Panc1 (cell line): ENCODE results near the gene PCCA. TPM values are rescaled to one million over a fixed set of nuclear protein-coding genes. Genes with fewer than 3 reads are reported as not detected.
A peak's percentile ranks its signal among the peaks of the same experiment; 100 is the strongest.

Experiments
- ATAC-seq: fragments of 200-7000 bp; cut with Tn5 transposase; 2 replicates; pipeline ENCODE4 v1.9.1; 2020; ENCODE audit warnings: mild to moderate bottlenecking, moderate library complexity
- BruUV-seq: library from RNA; stranded (reverse); fragments of 400-500 nt; replicated peaks from 2 replicates; lab custom pipeline; 2021; lab: Mats Ljungman, UMichigan
- CTCF ChIA-PET: fragments of 300-600 bp; sonication (Branson Sonifier 250); formaldehyde crosslinking; loops from one replicate; lab custom pipeline; 2022; ENCODE audit warnings: antibody characterized with exemption; lab: Charles Lee
- POLR2A ChIA-PET: fragments of 300-600 bp; sonication (Branson Sonifier 250); formaldehyde crosslinking; loops from one replicate; lab custom pipeline; 2022; ENCODE audit warnings: antibody characterized with exemption; lab: Charles Lee
- DNase-seq: peaks from one replicate; pipeline ENCODE4 v3.0.0-alpha.2; 2010; ENCODE audit warnings: low read depth, low spot score
- H3K27ac ChIP-seq: 2 replicates; pipeline ENCODE4 v1.5.1; 2011; ENCODE audit warnings: mild to moderate bottlenecking, low read length, inconsistent platforms
- H3K27me3 ChIP-seq: fragments of 200-500 bp; sonication (Bioruptor generic); 2 replicates; pipeline ENCODE4 v1.6.0; 2014; ENCODE audit warnings: low read length, inconsistent platforms; ENCODE audit not compliant: control insufficient read depth, insufficient read depth
- H3K36me3 ChIP-seq: fragments of 200-500 bp; sonication (Bioruptor generic); 2 replicates; pipeline ENCODE4 v1.5.1; 2014; ENCODE audit warnings: inconsistent platforms, mild to moderate bottlenecking, low read length, moderate library complexity; ENCODE audit not compliant: control insufficient read depth, insufficient read depth
- H3K4me1 ChIP-seq: 2 replicates; pipeline ENCODE4 v1.5.1; 2011; ENCODE audit warnings: inconsistent platforms, mild to moderate bottlenecking, low read length, moderate library complexity; ENCODE audit not compliant: control insufficient read depth, insufficient read depth
- H3K4me3 ChIP-seq, 2 experiments: 2 replicates each; pipeline ENCODE4 v1.5.1; 2011 to 2012; ENCODE audit warnings: low read depth in 2 of 2, low read length in 2 of 2, mild to moderate bottlenecking in 2 of 2, inconsistent platforms in 1 of 2, moderate library complexity in 1 of 2
- H3K9me3 ChIP-seq: fragments of 200-500 bp; sonication (Bioruptor generic); 2 replicates; pipeline ENCODE4 v1.5.1; 2014; ENCODE audit warnings: low read depth, mild to moderate bottlenecking, inconsistent platforms, low read length, moderate library complexity; ENCODE audit not compliant: control insufficient read depth, insufficient read depth
- POLR2AphosphoS5 ChIP-seq: IDR thresholded peaks from 2 replicates; pipeline ENCODE4 v1.6.1; 2012; ENCODE audit warnings: mild to moderate bottlenecking, low read depth, low read length, moderate library complexity
- SIN3A ChIP-seq: IDR thresholded peaks from 2 replicates; pipeline ENCODE4 v1.6.1; 2012; ENCODE audit warnings: low read depth, mild to moderate bottlenecking, low read length, moderate library complexity, borderline replicate concordance; ENCODE audit not compliant: insufficient read depth
- TCF7L2 ChIP-seq: IDR thresholded peaks from 2 replicates; pipeline ENCODE4 v1.6.1; 2011; ENCODE audit warnings: mild to moderate bottlenecking, low read depth, low read length, inconsistent platforms
- in situ Hi-C: cut with HindIII; loops from 2 replicates; pipeline ENCODE4 v1.10.0; 2016; ENCODE audit warnings: low sequenced_read_pairs, low pct_unique_long_range_greater_than_20kb
- intact Hi-C: fragments of 100-400 bp; cut with micrococcal nuclease; formaldehyde crosslinking; loops from one replicate; pipeline ENCODE4 v1.10.0; 2022; ENCODE audit not compliant: unreplicated experiment
- total RNA-seq: library from RNA; stranded (reverse); gene quantifications from one replicate; pipeline ENCODE4 v1.2.1, GENCODE V29; 2021; ENCODE audit not compliant: unreplicated experiment
- TF ChIP-seq, protein P1 (sequence below), 2 experiments: IDR thresholded peaks; 2 replicates each; pipeline ENCODE4 v1.6.1; 2011 to 2012; ENCODE audit warnings: low read depth in 2 of 2, control low read depth in 1 of 2, low read length in 1 of 2, mild to moderate bottlenecking in 1 of 2, moderate library complexity in 1 of 2; ENCODE audit not compliant: insufficient read depth in 1 of 2
- TF ChIP-seq, protein P2 (sequence below): fragments of 450-650 bp; IDR thresholded peaks from 2 replicates; pipeline ENCODE4 v1.5.1; 2017; ENCODE audit warnings: mild to moderate bottlenecking

PCCA gene
- total RNA-seq, 1 experiment from 2014 or later, result 14.7 TPM

DNA sequence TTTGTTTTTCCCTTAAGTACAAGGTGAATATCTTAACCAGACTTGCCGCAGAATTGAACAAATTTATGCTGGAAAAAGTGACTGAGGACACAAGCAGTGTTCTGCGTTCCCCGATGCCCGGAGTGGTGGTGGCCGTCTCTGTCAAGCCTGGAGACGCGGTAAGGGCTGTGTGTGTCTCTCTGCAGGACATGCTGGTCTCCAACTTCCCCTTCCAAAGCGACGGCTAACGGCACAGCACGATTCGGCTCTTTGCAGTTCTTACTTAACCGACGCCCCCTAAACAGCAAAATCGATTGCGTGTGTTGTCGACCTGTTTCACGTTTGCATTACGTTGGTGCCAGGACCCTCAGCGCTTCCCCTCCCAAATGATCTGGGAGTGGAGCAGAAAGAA lies 426.5 kb downstream of the PCCA start:
- ATAC-seq, result no peak
- in situ Hi-C loops, result no loop called here
- POLR2A ChIA-PET, result interaction anchor here (0.7 kb wide), 1 partner anchor 145 kb away, joined by 3 read pairs; no protein-coding TSS in a partner anchor

DNA sequence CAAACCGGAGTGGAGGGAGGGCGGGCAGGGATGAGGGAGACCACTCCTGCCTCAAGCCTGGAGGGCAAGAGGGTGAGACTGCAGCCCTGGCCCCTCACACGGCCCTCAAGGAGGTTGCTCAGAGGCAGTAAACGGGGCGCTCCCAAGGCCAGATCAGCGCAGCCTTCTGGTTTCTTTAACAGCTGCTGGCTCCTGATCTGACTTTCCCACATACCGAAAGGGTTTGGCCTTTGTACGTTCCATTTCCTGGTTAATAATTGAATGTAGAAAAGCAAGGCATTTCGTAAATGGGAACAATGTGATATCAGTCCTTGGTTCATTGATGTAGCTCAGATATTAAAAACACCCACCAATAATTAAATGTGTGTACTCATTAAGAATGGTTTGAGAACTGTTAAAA lies 428.2 kb downstream of the PCCA start:
- CTCF ChIA-PET, result interaction anchor here (0.5 kb wide), 1 partner anchor 603 kb away, joined by 7 read pairs; no protein-coding TSS in a partner anchor
- H3K27ac ChIP-seq, result peak overlapping the region; percentile 17; the same call in 1 of the 2 replicates
- POLR2A ChIA-PET, result interaction anchor here (0.5 kb wide), 1 partner anchor 41 kb away, joined by 3 read pairs; no protein-coding TSS in a partner anchor
- H3K9me3 ChIP-seq, result no peaks in the 10 kb centered on the region
- H3K27me3 ChIP-seq, result no peaks in the 10 kb centered on the region
- TF ChIP-seq, protein P1, sequence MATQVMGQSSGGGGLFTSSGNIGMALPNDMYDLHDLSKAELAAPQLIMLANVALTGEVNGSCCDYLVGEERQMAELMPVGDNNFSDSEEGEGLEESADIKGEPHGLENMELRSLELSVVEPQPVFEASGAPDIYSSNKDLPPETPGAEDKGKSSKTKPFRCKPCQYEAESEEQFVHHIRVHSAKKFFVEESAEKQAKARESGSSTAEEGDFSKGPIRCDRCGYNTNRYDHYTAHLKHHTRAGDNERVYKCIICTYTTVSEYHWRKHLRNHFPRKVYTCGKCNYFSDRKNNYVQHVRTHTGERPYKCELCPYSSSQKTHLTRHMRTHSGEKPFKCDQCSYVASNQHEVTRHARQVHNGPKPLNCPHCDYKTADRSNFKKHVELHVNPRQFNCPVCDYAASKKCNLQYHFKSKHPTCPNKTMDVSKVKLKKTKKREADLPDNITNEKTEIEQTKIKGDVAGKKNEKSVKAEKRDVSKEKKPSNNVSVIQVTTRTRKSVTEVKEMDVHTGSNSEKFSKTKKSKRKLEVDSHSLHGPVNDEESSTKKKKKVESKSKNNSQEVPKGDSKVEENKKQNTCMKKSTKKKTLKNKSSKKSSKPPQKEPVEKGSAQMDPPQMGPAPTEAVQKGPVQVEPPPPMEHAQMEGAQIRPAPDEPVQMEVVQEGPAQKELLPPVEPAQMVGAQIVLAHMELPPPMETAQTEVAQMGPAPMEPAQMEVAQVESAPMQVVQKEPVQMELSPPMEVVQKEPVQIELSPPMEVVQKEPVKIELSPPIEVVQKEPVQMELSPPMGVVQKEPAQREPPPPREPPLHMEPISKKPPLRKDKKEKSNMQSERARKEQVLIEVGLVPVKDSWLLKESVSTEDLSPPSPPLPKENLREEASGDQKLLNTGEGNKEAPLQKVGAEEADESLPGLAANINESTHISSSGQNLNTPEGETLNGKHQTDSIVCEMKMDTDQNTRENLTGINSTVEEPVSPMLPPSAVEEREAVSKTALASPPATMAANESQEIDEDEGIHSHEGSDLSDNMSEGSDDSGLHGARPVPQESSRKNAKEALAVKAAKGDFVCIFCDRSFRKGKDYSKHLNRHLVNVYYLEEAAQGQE (IDR thresholded peaks at IDR 0.05; ENCODE audit: insufficient read depth in 1 of 2, low read depth in 2 of 2, low read length in 1 of 2), result no peak
- TF ChIP-seq TCF7L2 (no peak), POLR2AphosphoS5 (no peak), SIN3A (no peak)
- TF ChIP-seq, protein P2, sequence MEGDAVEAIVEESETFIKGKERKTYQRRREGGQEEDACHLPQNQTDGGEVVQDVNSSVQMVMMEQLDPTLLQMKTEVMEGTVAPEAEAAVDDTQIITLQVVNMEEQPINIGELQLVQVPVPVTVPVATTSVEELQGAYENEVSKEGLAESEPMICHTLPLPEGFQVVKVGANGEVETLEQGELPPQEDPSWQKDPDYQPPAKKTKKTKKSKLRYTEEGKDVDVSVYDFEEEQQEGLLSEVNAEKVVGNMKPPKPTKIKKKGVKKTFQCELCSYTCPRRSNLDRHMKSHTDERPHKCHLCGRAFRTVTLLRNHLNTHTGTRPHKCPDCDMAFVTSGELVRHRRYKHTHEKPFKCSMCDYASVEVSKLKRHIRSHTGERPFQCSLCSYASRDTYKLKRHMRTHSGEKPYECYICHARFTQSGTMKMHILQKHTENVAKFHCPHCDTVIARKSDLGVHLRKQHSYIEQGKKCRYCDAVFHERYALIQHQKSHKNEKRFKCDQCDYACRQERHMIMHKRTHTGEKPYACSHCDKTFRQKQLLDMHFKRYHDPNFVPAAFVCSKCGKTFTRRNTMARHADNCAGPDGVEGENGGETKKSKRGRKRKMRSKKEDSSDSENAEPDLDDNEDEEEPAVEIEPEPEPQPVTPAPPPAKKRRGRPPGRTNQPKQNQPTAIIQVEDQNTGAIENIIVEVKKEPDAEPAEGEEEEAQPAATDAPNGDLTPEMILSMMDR, result no peak
- no peaks in the 10 kb centered on the region; the same call in 1 of the 2 replicates for H3K36me3 ChIP-seq
- H3K4me1 ChIP-seq, result peaks cover 12% of the 10 kb centered on the region
- H3K4me3 ChIP-seq, result no peak overlapping the region
- intact Hi-C loops (loop anchor here (10.0 kb wide), 2 partner anchors 262 to 862 kb away; no protein-coding TSS in a partner anchor), in situ Hi-C loops (no loop called here)
- ATAC-seq (no peak), DNase-seq (no peak)
- no TSS peak for BruUV-seq

More for the DNA sequence above, 426.5 kb downstream of the PCCA start:
- BruUV-seq, result no TSS peak
- Histone ChIP-seq H3K4me1 (peaks cover 12% of the 10 kb centered on the region), H3K36me3 (no peaks in the 10 kb centered on the region; the same call in 1 of the 2 replicates), H3K4me3 (no peak overlapping the region), H3K9me3 (no peaks in the 10 kb centered on the region), H3K27ac (peak overlapping the region; percentile 77), H3K27me3 (no peaks in the 10 kb centered on the region)
- CTCF ChIA-PET, result interaction anchor here (0.8 kb wide), 1 partner anchor 151 kb away, joined by 4 read pairs; no protein-coding TSS in a partner anchor
- TF ChIP-seq, protein P1 (IDR thresholded peaks at IDR 0.05; ENCODE audit: insufficient read depth in 1 of 2, low read depth in 2 of 2, low read length in 1 of 2), result no peak
- no peak for TF ChIP-seq TCF7L2
- TF ChIP-seq, protein P2, result no peak
- no peak for TF ChIP-seq POLR2AphosphoS5
- TF ChIP-seq SIN3A, result no peak
- DNase-seq, result no peak
- intact Hi-C loops, result loop anchor here (10.0 kb wide), 2 partner anchors 261 to 861 kb away; no protein-coding TSS in a partner anchor
